ENCODE results near the gene NPHP4. TPM values are rescaled to one million over a fixed set of nuclear protein-coding genes. Genes with fewer than 3 reads are reported as not detected.

NPHP4 gene
- total RNA-seq, 4 donors from 2014 or later = 6.7 to 19.9 (median 10.5) TPM

DNA sequence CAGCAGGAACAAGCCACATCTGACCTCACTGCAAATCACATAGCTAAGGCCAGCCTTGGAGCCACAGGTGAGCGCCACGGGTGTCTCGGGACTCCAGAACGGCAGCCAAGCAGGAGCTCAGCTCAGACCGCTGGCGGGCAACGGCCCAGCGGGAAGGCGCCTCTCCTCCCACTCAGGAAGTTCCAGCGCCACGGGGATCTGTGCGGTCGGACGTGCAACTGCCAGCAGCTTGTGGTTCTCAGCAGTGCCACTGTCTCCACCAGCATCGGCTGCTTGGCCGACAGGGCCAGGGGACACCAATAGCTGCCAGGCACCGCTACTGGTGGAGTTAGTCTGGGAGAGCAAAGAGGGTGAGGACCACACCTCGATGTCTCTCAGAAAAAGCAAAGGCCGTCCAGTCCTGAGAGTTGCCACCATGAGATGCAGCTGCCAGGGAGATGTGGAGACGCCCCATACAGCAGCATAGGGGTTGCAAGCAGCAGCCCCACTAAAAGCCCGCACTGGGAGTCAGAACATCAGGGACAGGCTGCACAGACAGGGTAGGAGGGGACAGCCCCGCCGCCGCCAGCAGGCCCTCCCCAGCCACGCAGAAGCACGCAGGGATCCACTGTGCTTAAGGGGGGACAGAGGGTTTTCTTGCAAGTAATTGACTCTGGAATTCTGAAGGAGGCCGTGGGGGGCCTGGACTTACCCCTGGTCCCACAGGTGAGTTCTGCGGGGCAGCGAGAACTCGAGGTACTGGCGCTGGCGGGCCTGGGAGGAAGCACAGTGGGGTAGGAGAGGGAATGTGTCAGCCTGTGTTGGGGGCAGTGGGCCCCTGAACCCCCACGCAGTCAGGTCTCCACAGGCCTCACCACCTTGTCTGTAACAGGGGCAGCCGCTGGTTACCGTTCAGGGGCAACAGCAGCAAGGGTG, 83.5 kb downstream of the NPHP4 start:
- no peak for DNase-seq
- H3K36me3 ChIP-seq = peaks cover 0 to 2% (median 0%) of the 10 kb centered on the region in 4 donors
- in situ Hi-C loops (cut with MboI; ENCODE audit: low pct_ligation_motif_present in 1 of 4, low pct_unique_long_range_greater_than_20kb in 1 of 4, low sequenced_read_pairs in 3 of 4) = no loop called here

DNA sequence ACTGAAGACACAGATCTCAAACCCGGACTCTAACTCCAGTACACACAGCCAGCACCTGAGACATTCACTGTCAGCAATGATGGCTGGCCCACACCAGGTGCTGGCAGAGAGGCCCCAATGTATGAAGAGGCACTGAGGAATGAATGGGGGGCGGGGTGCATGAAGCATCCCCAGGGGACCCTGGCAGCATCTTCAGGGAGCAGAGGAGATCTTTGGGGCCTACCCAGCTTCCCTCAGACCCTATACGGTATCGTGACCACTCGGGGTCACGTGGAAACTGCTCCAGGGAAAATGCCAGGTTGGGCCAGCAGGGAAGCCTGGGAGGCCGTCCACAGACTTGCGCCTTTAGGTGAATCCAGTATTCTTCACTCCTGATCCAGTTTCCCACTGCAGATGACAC, 84.3 kb downstream of the NPHP4 start:
- Histone ChIP-seq H3K9me3 (no peaks in the 10 kb centered on the region), H3K4me3 (no peak overlapping the region), H3K27me3 (no peaks in the 10 kb centered on the region), H3K27ac (no peak overlapping the region), H3K4me1 (no peaks in the 10 kb centered on the region), H3K36me3 (peaks cover 0 to 3% (median 0%) of the 10 kb centered on the region in 4 donors)
- TF ChIP-seq, protein P1, sequence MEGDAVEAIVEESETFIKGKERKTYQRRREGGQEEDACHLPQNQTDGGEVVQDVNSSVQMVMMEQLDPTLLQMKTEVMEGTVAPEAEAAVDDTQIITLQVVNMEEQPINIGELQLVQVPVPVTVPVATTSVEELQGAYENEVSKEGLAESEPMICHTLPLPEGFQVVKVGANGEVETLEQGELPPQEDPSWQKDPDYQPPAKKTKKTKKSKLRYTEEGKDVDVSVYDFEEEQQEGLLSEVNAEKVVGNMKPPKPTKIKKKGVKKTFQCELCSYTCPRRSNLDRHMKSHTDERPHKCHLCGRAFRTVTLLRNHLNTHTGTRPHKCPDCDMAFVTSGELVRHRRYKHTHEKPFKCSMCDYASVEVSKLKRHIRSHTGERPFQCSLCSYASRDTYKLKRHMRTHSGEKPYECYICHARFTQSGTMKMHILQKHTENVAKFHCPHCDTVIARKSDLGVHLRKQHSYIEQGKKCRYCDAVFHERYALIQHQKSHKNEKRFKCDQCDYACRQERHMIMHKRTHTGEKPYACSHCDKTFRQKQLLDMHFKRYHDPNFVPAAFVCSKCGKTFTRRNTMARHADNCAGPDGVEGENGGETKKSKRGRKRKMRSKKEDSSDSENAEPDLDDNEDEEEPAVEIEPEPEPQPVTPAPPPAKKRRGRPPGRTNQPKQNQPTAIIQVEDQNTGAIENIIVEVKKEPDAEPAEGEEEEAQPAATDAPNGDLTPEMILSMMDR (IDR thresholded peaks at IDR 0.05) = no peak
- TF ChIP-seq POLR2A (IDR thresholded peaks at IDR 0.05) (no peak), POLR2AphosphoS5 (IDR thresholded peaks at IDR 0.05) (no peak), EP300 (IDR thresholded peaks at IDR 0.05; ENCODE audit: low read depth) (no peak)
- 97% methylated on average over 8 of the region's 8 CpGs; no CpG with 5 or more reads in 1 of the 2 donors for WGBS, 2 donors (ENCODE audit: low coverage in 1 of 2)
- in situ Hi-C loops (cut with MboI; ENCODE audit: low pct_ligation_motif_present in 1 of 4, low pct_unique_long_range_greater_than_20kb in 1 of 4, low sequenced_read_pairs in 3 of 4) (no loop called here), intact Hi-C loops (cut with DNase I; ENCODE audit: low total_unique reads) (no loop called here)
- no peak for DNase-seq

More for the DNA sequence above, 83.5 kb downstream of the NPHP4 start:
- Histone ChIP-seq H3K27me3 (no peaks in the 10 kb centered on the region), H3K4me3 (no peak overlapping the region), H3K27ac (no peak overlapping the region), H3K4me1 (no peaks in the 10 kb centered on the region), H3K9me3 (no peaks in the 10 kb centered on the region)
- intact Hi-C loops (cut with DNase I; ENCODE audit: low total_unique reads) = no loop called here
- WGBS, 2 donors (ENCODE audit: low coverage in 1 of 2) = 95% methylated on average over 32 of the region's 35 CpGs; no CpG with 5 or more reads in 1 of the 2 donors
- no peak for TF ChIP-seq POLR2AphosphoS5 (IDR thresholded peaks at IDR 0.05)
- no peak for TF ChIP-seq POLR2A (IDR thresholded peaks at IDR 0.05)
- TF ChIP-seq, protein P1 (IDR thresholded peaks at IDR 0.05) = no peak
- TF ChIP-seq EP300 (IDR thresholded peaks at IDR 0.05; ENCODE audit: low read depth) = no peak

DNA sequence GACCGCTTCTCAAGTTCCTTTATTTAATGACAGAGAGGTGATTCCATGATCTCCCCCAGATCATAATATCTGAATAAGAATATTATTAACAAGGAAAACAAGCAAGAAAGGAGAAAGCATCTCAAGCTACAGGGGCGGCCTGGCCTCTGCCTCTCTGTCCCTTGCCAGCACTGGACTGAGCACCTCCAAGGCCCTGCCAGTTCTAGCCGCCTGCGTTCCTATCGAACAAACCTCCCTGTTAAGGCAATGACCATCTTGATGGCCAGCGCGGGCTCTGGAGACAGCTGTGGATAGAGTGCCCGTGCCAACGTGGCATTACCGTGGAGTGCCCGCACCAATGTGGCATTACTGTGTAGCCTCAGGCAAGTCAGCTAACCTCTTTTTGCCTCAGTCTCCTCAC, 84.8 kb downstream of the NPHP4 start:
- Histone ChIP-seq H3K4me3 (no peak overlapping the region), H3K4me1 (no peaks in the 10 kb centered on the region), H3K27me3 (no peaks in the 10 kb centered on the region), H3K36me3 (peaks cover 0 to 3% (median 0%) of the 10 kb centered on the region in 4 donors), H3K9me3 (no peaks in the 10 kb centered on the region), H3K27ac (no peak overlapping the region)
- intact Hi-C loops (cut with DNase I; ENCODE audit: low total_unique reads) = no loop called here
- 95% methylated on average over 11 of the region's 11 CpGs; no CpG with 5 or more reads in 1 of the 2 donors for WGBS, 2 donors (ENCODE audit: low coverage in 1 of 2)
- in situ Hi-C loops (cut with MboI; ENCODE audit: low pct_ligation_motif_present in 1 of 4, low pct_unique_long_range_greater_than_20kb in 1 of 4, low sequenced_read_pairs in 3 of 4) = no loop called here
- no peak for DNase-seq
- TF ChIP-seq EP300 (IDR thresholded peaks at IDR 0.05; ENCODE audit: low read depth) (no peak), POLR2AphosphoS5 (IDR thresholded peaks at IDR 0.05) (no peak), POLR2A (IDR thresholded peaks at IDR 0.05) (no peak)
- TF ChIP-seq, protein P1 (IDR thresholded peaks at IDR 0.05) = no peak

DNA sequence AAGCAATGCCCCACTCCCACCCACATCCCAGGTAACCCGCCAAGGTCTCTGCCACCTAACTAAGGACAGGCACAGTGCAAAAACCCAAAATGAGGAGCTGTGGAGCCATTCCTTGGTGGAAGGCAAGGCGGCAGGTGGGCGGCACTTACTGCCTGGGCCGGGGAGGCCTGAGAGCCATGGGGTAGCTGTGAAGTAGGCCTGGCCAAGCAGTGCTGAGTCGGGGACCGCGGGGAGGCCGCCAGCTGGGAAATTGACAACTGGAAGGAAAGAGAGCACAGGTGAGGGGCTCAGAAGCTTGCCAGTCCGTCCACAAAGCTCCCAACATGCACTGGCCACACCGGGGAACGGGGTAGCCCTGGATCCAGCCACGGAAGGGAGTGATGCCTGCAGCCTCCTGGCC, 85.3 kb downstream of the NPHP4 start:
- no peak overlapping the region for H3K4me3 ChIP-seq
- no peaks in the 10 kb centered on the region for H3K4me1 ChIP-seq
- no peaks in the 10 kb centered on the region for H3K9me3 ChIP-seq
- WGBS, 2 donors (ENCODE audit: low coverage in 1 of 2) = 96% methylated on average over 12 of the region's 12 CpGs; no CpG with 5 or more reads in 1 of the 2 donors
- DNase-seq = no peak
- in situ Hi-C loops (cut with MboI; ENCODE audit: low pct_ligation_motif_present in 1 of 4, low pct_unique_long_range_greater_than_20kb in 1 of 4, low sequenced_read_pairs in 3 of 4) = no loop called here
- no peaks in the 10 kb centered on the region for H3K27me3 ChIP-seq
- peaks cover 0 to 3% (median 0%) of the 10 kb centered on the region in 4 donors for H3K36me3 ChIP-seq
- H3K27ac ChIP-seq = no peak overlapping the region
- TF ChIP-seq POLR2AphosphoS5 (IDR thresholded peaks at IDR 0.05) = no peak
- TF ChIP-seq, protein P1 (IDR thresholded peaks at IDR 0.05) = no peak
- TF ChIP-seq POLR2A (IDR thresholded peaks at IDR 0.05) = no peak
- TF ChIP-seq EP300 (IDR thresholded peaks at IDR 0.05; ENCODE audit: low read depth) = no peak
- intact Hi-C loops (cut with DNase I; ENCODE audit: low total_unique reads) = no loop called here

Data from transverse colon (tissue), 4 donors.